GM12878 (cell line): ENCODE measurements around the gene ZNF367. TPM values are rescaled to one million over a fixed set of nuclear protein-coding genes. Genes with fewer than 3 reads are reported as not detected.

Experiments
- ATAC-seq: fragments of 200-7000 bp; cut with Tn5 transposase; 3 replicates; pipeline ENCODE4 v1.9.1; 2020; ENCODE audit warnings: mild to moderate bottlenecking, moderate library complexity
- BruUV-seq: library from RNA; stranded (reverse); fragments of 400-500 nt; replicated peaks from 2 replicates; lab custom pipeline; 2021; lab: Mats Ljungman, UMichigan
- CTCF ChIA-PET: fragments of 300-600 bp; sonication (Branson Sonifier 250); formaldehyde crosslinking; extraction: SDS; loops from one replicate; lab custom pipeline; 2021; ENCODE audit warnings: inconsistent platforms; lab: Yijun Ruan, JAX
- POLR2A ChIA-PET: fragments of 350-600 bp; formaldehyde crosslinking; extraction: SDS; loops from one replicate; lab custom pipeline; 2021; ENCODE audit warnings: inconsistent platforms; lab: Charles Lee
- RAD21 ChIA-PET: fragments of 300-600 bp; sonication (Branson Sonifier 250); formaldehyde crosslinking; loops from one replicate; lab custom pipeline; 2023; ENCODE audit warnings: antibody characterized with exemption; ENCODE audit not compliant: unreplicated experiment; lab: Charles Lee
- SMC1A ChIA-PET: fragments of 300-600 bp; sonication (Branson Sonifier 250); formaldehyde crosslinking; loops from one replicate; lab custom pipeline; 2023; ENCODE audit not compliant: unreplicated experiment, uncharacterized antibody; lab: Charles Lee
- DNase-seq: peaks from one replicate; pipeline ENCODE4 v3.0.0-alpha.2; 2011; ENCODE audit warnings: low read depth, low spot score
- FAIRE-seq: peaks from 3 replicates; lab custom pipeline; 2011; peaks lifted over from hg19 to GRCh38; lab: Jason Lieb, UNC
- H2AFZ ChIP-seq: 2 replicates; pipeline ENCODE4 v1.6.0; 2011; ENCODE audit warnings: low read depth, low read length, control low read depth; ENCODE audit not compliant: control insufficient read depth
- H3K27ac ChIP-seq: 2 replicates; pipeline ENCODE4 v1.5.1; 2011; ENCODE audit warnings: control low read depth; ENCODE audit not compliant: control insufficient read depth, insufficient read depth
- H3K27me3 ChIP-seq, 2 experiments: replicated peaks in 1 of 2; 2 replicates each; pipeline versions ENCODE4 v1.6.0 to v1.6.1; 2011; ENCODE audit warnings: low read length in 1 of 2; ENCODE audit not compliant: control insufficient read depth in 2 of 2, insufficient read depth in 2 of 2
- H3K36me3 ChIP-seq, 2 experiments: 2 replicates each; pipeline ENCODE4 v1.5.1; 2011; ENCODE audit warnings: low read length in 1 of 2; ENCODE audit not compliant: control insufficient read depth in 2 of 2, insufficient read depth in 2 of 2
- H3K4me1 ChIP-seq: 2 replicates; pipeline ENCODE4 v1.6.1; 2011; ENCODE audit warnings: mild to moderate bottlenecking, low read length, moderate library complexity, mixed read lengths; ENCODE audit not compliant: control insufficient read depth, insufficient read depth
- H3K4me2 ChIP-seq: 2 replicates; pipeline ENCODE4 v1.6.0; 2011; ENCODE audit warnings: control low read depth; ENCODE audit not compliant: control insufficient read depth, insufficient read depth
- H3K4me3 ChIP-seq: fragments of 200-600 bp; sonication (generic); 2 replicates; pipeline ENCODE4 v1.5.1; 2016
- H3K79me2 ChIP-seq: 2 replicates; pipeline ENCODE4 v1.6.0; 2011; ENCODE audit warnings: low read length; ENCODE audit not compliant: control insufficient read depth, insufficient read depth
- H3K9ac ChIP-seq: 2 replicates; pipeline ENCODE4 v1.8.0; 2011; ENCODE audit warnings: low read length, control low read depth, mixed read lengths; ENCODE audit not compliant: control insufficient read depth, insufficient read depth
- H3K9me3 ChIP-seq: replicated peaks from 3 replicates; pipeline ENCODE4 v1.5.1; 2011; ENCODE audit warnings: mild to moderate bottlenecking, low read length; ENCODE audit not compliant: control insufficient read depth, insufficient read depth
- H4K20me1 ChIP-seq: 2 replicates; pipeline ENCODE4 v1.6.0; 2011; ENCODE audit not compliant: control insufficient read depth, insufficient read depth
- IRF5 ChIP-seq: fragments of 450-650 bp; IDR thresholded peaks from 2 replicates; pipeline ENCODE4 v1.6.1; 2017; ENCODE audit warnings: borderline replicate concordance
- LARP7 ChIP-seq: fragments of 450-650 bp; IDR thresholded peaks from 2 replicates; pipeline ENCODE4 v1.6.1; 2017; ENCODE audit warnings: mild to moderate bottlenecking
- WGBS: methylation state at CpG from one replicate; pipeline ENCODE4 v1.1.6; 2016; ENCODE audit warnings: low lambda C conversion rate; ENCODE audit not compliant: insufficient replicate concordance, insufficient coverage; ENCODE audit errors: missing lambda C conversion rate; 5-methylcytosine and 5-hydroxymethylcytosine counted together
- in situ Hi-C: fragments of 300-500 bp; cut with MboI; formaldehyde crosslinking; loops from 9 replicates; pipeline ENCODE4 v1.14.3; 2018; ENCODE audit warnings: mixed read lengths
- intact Hi-C: fragments of 100-400 bp; cut with micrococcal nuclease; formaldehyde crosslinking; loops from one replicate; pipeline ENCODE4 v1.14.2; 2022; ENCODE audit not compliant: unreplicated experiment
- polyA plus RNA-seq, 11 experiments: library from polyadenylated mRNA; depleted of rRNA in 4 of 11; unstranded in 6 of 11; stranded (reverse) in 5 of 11; fragments of >200 nt; fragmentation: Nextera tagmentation in 4 of 11; fragmentation: Illumina TruSeq in 1 of 11; extraction: Ambion mirVana in 4 of 11; extraction: Trizol in 1 of 11; gene quantifications; 1 replicate in 1 of 11; 2 replicates in 10 of 11; pipeline versions ENCODE4 v1.2.1 to v1.2.3, GENCODE V29; 2011 to 2016; ENCODE audit warnings: inconsistent platforms in 2 of 11, missing spikeins in 2 of 11, low read depth in 1 of 11
- total RNA-seq, 4 experiments: library from RNA; depleted of rRNA in 3 of 4; stranded (reverse); fragments of >200 nt in 3 of 4; fragmentation: Illumina TruSeq in 1 of 4; extraction: Trizol in 1 of 4; gene quantifications; 2 replicates each; pipeline versions ENCODE4 v1.2.1 to v1.2.3, GENCODE V29; 2013 to 2021

The ZNF367 gene
- total and polyA plus RNA-seq, 10 of the 15 experiments (the other 5 are each of a cell fraction or from before 2014, with no cell fraction given) = 2.9 to 16.3 (median 11.1) TPM

GRCh38 chr9:96417661-96418082, 498 bp downstream of the ZNF367 start:
- POLR2A ChIA-PET = no interaction called here

More at GRCh38 chr9:96417661-96418082, 498 bp downstream of the ZNF367 start:
- in situ Hi-C loops = loop anchor here (10.0 to 25.0 kb wide), 2 partner anchors 1087 to 1220 kb away; partner anchors contain the start of genes NCBP1, TMOD1 and TSTD2
- DNase-seq = no peak
- no peak for FAIRE-seq
- Histone ChIP-seq H3K27me3 (no peaks in the 10 kb centered on the region), H3K27ac (peak overlapping the region; percentile 81), H3K79me2 (peaks cover 42% of the 10 kb centered on the region), H4K20me1 (no peaks in the 10 kb centered on the region), H3K4me2 (peak overlapping the region; percentile 88), H3K9ac (peak overlapping the region; percentile 86), H3K4me1 (peaks cover 30% of the 10 kb centered on the region), H3K36me3 (no peaks in the 10 kb centered on the region), H3K4me3 (peak overlapping the region; percentile 78), H2AFZ (peak overlapping the region; percentile 59), H3K9me3 (no peaks in the 10 kb centered on the region)
- ATAC-seq = no peak
- ChIA-PET RAD21 (no interaction called here), CTCF (no interaction called here), SMC1A (no interaction called here)
- under 1% methylated on average over 28 of the region's 62 CpGs for WGBS
- no peak for TF ChIP-seq IRF5
- TF ChIP-seq LARP7 = 0 out of 2 replicates have a peak, but pooled peaks have one; percentile 60
- intact Hi-C loops = loop anchor here (2.0 to 10.0 kb wide), 2 partner anchors 33 to 147 kb away; partner anchors contain the start of gene HABP4
- BruUV-seq = TSS peak; percentile 61
